ENCODE results near the gene WFDC9.
"Not testable (repeated sequence)": the region's sequence is repeated elsewhere in the genome, so short reads cannot be mapped to it uniquely, and the experiment has no call there.

The WFDC9 gene

GRCh38 chr20:45621593-45621992 is 9.5 kb downstream of the WFDC9 start:
- no peak for TF ChIP-seq ZNF274 (IDR thresholded peaks at IDR 0.05; ENCODE audit: low read depth, low read length)
- no peak overlapping the region for H3K4me3 ChIP-seq (ENCODE audit: low read length)

GRCh38 chr20:45617591-45617990 is 13.5 kb downstream of the WFDC9 start:
- no peak for TF ChIP-seq ZNF274 (IDR thresholded peaks at IDR 0.05; ENCODE audit: low read depth, low read length)
- no peak overlapping the region for H3K4me3 ChIP-seq (ENCODE audit: low read length)

GRCh38 chr20:45612314-45612713 is 18.8 kb downstream of the WFDC9 start:
- no peak for TF ChIP-seq ZNF274 (IDR thresholded peaks at IDR 0.05; ENCODE audit: low read depth, low read length)

GRCh38 chr20:45611054-45611453 is 20.0 kb downstream of the WFDC9 start:
- no peak overlapping the region for H3K4me3 ChIP-seq (ENCODE audit: low read length)
- no peak for TF ChIP-seq ZNF274 (IDR thresholded peaks at IDR 0.05; ENCODE audit: low read depth, low read length)

More at GRCh38 chr20:45612314-45612713, 18.8 kb downstream of the WFDC9 start:
- H3K4me3 ChIP-seq (ENCODE audit: low read length) = no peak overlapping the region

DNA sequence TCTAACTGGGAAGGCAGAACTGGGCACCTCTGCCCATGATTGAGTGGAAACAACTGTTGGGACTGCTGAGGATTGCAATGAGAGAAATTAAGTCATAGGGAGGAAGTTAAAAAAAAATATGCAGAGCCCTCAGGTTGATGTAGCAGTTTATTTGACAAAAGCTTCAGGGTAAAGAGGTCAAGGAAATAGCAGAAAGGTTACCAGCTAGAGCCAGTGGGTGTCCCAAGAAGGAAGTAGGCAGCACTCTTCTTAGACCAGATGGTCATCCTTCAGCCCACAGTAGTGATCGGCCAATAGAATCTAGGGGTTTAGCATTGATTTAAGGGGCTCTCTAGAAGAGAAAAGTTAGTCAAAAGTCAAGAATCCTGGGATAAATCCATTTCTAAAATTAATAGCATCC is 23.3 kb downstream of the WFDC9 start:
- no peak for TF ChIP-seq ZNF274 (IDR thresholded peaks at IDR 0.05; ENCODE audit: low read depth, low read length)
- no peak overlapping the region for H3K4me3 ChIP-seq (ENCODE audit: low read length)

DNA sequence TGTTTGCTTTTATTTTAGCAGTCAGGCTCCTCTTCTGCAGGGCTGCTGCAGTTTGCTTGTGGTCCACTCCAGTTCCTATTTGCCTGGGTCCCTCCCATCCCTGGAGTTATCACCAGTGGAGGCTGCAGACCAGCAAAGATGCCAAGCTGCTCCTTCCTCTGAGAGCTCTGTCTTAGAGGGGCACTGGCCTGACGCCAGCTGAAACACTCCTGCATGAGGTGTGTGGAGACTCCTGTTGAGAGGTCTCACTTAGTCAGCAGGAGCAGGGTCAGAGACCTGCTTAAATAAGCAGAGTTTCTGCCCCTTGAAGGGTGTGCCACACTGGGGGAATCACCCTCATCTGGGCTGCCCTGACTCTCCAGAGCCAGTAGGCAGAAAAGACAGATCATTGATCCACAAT is 35.8 kb downstream of the WFDC9 start:
- no peak for TF ChIP-seq ZNF274 (IDR thresholded peaks at IDR 0.05; ENCODE audit: low read depth, low read length)
- H3K4me3 ChIP-seq (ENCODE audit: low read length) = no peak overlapping the region

DNA sequence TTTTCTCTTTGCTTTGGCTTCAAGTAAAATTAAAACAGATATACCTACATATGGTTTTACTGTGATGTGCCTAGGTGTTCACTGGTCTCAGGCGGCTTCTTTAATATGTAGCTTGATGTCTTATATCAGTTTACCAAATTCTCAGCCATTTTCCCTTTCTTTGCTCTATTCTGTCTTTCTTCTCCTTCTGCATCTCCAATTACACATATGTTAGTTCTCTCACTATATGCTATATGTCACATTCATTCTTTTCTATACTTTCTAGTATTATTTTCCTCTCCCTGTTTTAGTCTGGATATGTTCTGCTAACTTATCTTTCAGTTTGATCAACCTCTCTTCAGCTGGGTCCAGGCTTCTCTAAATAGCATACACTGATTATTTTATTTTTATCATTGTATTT is 37.6 kb downstream of the WFDC9 start:
- TF ChIP-seq ZNF274 (IDR thresholded peaks at IDR 0.05; ENCODE audit: low read depth, low read length) = no peak
- no peak overlapping the region for H3K4me3 ChIP-seq (ENCODE audit: low read length)

DNA sequence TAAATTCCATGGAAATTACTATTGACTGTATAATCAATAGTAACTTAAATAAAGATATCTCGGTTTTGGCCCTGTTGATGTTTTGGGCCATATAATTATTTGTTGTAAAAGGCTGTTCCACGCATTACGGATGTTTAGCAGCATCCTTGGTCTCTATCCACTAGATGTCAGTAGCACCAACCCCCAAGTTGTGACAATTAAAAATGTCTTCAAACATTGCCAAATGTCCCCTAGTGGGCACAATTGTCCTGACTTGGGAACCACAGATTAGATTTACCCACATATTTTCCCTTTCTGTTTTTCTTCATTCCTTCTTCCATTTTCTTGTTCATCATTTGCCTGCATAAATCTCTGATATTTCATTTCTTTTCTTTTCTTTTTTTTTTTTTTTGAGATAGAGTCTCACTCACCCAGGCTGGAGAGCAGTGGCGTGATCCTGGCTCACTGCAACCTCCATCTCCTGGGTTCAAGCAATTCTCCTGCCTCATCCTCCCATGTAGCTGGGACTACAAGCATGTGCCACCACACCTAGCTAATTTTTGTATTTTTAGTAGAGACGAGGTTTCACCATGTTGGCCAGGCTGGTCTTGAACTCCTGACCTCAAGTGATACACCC is 38.4 kb downstream of the WFDC9 start:
- no peak overlapping the region for H3K4me3 ChIP-seq (ENCODE audit: low read length)
- TF ChIP-seq ZNF274 (IDR thresholded peaks at IDR 0.05; ENCODE audit: low read depth, low read length) = no peak

DNA sequence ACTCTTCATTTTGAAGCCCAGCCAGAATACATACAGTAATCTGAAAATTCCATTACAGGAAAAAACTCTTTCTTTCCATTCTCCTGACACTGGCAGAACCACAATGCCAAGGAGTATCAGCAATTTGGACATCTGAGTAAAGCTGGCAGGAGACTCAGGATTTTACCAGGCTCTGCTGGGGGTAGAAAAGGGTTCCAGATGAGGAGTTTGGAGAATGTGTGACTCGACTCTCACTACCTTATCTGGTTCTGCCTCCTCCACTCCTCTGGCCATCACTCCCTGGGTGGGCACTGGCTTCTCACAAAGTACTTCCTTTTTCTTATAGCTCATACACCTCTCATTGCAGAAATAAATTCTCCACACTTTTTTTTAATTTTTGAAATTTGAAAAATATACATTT is 41.4 kb downstream of the WFDC9 start:
- H3K4me3 ChIP-seq (ENCODE audit: low read length) = no peak overlapping the region
- no peak for TF ChIP-seq ZNF274 (IDR thresholded peaks at IDR 0.05; ENCODE audit: low read depth, low read length)

GRCh38 chr20:45588800-45589199 is 42.3 kb downstream of the WFDC9 start:
- TF ChIP-seq ZNF274 (IDR thresholded peaks at IDR 0.05; ENCODE audit: low read depth, low read length) = no peak

DNA sequence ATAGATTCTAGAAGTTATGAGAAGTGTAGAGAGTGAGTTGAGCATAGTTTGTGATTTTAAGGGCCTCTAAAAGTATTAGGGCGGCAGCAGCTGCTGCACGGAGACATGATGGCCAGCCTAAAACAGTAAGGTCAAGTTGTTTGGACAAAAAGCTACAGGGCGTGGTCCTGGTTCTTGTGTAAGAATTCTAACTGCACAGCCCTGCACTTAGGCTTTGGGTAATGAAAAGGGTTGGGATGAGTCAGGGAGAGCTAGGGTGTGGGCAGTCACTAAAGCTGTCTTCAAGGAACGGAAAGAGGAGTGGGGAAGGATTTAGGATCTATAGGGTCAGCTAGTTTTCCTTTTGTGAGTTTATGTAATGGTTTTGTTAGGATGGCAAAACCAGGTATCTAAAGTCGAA is 45.1 kb downstream of the WFDC9 start:
- H3K4me3 ChIP-seq (ENCODE audit: low read length) = not testable (repeated sequence)

More at GRCh38 chr20:45588800-45589199, 42.3 kb downstream of the WFDC9 start:
- no peak overlapping the region for H3K4me3 ChIP-seq (ENCODE audit: low read length)

DNA sequence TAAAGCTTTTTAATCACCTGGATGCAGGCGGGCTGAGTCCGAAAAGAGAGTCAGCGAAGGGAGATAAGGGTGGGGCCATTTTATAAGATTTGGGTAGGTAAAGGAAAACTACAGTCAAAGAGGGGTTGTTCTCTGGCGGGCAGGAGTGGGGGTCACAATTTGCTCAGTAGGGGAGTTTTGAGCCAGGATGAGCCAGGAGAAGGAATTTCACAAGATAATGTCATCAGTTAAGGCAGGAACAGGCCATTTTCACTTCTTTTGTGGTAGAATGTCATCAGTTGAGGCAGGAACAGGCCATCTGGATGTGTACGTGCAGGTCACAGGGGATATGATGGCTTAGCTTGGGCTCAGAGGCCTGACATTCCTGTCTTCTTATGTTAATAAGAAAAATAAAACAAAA is 46.8 kb downstream of the WFDC9 start:
- not testable (repeated sequence) for H3K4me3 ChIP-seq (ENCODE audit: low read length)

DNA sequence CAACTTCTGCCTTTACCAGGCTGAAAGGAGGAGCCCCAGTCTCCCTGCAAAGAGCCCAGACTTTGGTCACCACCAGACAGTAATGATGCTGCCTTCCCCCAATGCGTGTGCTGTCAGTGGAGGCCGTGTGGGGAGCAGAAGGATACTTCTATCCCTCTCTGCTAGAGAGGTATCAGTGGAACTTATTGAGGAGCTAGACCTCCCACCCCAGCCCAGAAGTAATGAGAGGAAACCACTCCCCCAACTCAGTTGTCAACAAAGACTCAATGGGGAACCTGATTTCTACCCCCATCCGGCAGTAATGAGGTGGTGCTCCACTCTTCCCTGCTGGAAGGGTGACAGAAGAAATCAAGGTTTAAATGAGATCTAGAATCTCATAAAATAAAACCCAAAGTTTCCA is 47.6 kb downstream of the WFDC9 start:
- no peak overlapping the region for H3K4me3 ChIP-seq (ENCODE audit: low read length)
- no peak for TF ChIP-seq ZNF274 (IDR thresholded peaks at IDR 0.05; ENCODE audit: low read depth, low read length)

DNA sequence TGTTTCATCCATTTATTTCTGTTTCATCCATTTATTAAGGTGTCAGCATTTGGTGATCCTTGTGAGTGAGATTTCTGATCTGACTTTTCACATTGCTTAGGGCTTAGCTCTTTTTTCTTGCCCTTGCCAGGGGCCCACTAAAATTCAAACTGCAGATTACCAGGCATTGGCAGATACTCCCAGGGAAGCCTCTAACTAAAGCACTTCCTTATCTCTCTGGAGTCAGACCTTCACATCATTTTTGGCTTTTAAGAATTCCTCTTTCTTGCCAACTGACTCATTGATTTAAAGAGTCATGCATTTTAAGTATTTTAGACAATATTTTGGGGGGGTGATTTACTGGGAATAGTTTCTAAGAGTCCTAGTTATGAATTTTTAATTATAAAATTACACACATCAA is 49.4 kb downstream of the WFDC9 start:
- TF ChIP-seq ZNF274 (IDR thresholded peaks at IDR 0.05; ENCODE audit: low read depth, low read length) = no peak
- no peak overlapping the region for H3K4me3 ChIP-seq (ENCODE audit: low read length)

- TF ChIP-seq ZNF274 (IDR thresholded peaks at IDR 0.05; ENCODE audit: low read depth, low read length) = no peak
- no peak within 1 kb of the TSS for H3K4me3 ChIP-seq (ENCODE audit: low read length)
Measured at GRCh38 chr20:45579184-45579583, 51.9 kb downstream of the WFDC9 start, which contains the start of gene WFDC8. Gene WFDC8, minus strand, starts transcription at chr20:45579284. Its CDS starts 37 bp downstream, at chr20:45579247.

DNA sequence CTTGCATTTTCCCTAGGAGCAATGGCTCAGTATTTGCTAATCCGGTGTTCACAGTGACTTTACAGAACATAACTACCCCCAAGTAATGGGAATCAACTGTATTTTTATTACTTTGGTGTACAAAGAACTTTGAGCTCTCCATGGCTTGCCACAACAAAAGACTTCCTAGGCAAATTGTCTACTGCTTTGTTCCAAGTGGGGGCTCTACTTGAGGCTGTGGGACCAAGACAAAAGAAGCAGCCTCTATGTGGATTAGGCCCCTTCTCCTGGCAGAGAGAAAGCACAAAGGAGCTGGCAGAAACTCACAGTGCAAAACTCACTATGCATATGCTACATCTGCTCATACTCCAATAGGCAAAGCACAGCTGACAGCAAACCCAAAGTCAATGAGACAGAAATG is 52.9 kb downstream of the WFDC9 start:
- H3K4me3 ChIP-seq (ENCODE audit: low read length) = no peak overlapping the region
- no peak for TF ChIP-seq ZNF274 (IDR thresholded peaks at IDR 0.05; ENCODE audit: low read depth, low read length)
